IMR-90 (cell line): ENCODE data around the gene TOM1. TPM values are rescaled to one million over a fixed set of nuclear protein-coding genes. Genes with fewer than 3 reads are reported as not detected.

Source experiments
- ATAC-seq: fragments of 200-7000 bp; cut with Tn5 transposase; 2 replicates; pipeline ENCODE4 v1.9.1; 2020; ENCODE audit warnings: low read depth, mild to moderate bottlenecking, moderate library complexity
- BruUV-seq: library from RNA; stranded (reverse); fragments of 400-500 nt; replicated peaks from 2 replicates; lab custom pipeline; 2021; lab: Mats Ljungman, UMichigan
- CTCF ChIA-PET: fragments of 300-600 bp; formaldehyde crosslinking; extraction: SDS; loops from one replicate; lab custom pipeline; 2021; ENCODE audit warnings: antibody characterized with exemption; lab: Yijun Ruan, JAX
- POLR2A ChIA-PET: fragments of 300-600 bp; sonication (Branson Sonifier 250); formaldehyde crosslinking; loops from one replicate; lab custom pipeline; 2022; ENCODE audit warnings: antibody characterized with exemption; ENCODE audit not compliant: unreplicated experiment; lab: Charles Lee
- DNase-seq: peaks from one replicate; pipeline ENCODE4 v3.0.0; 2013
- H2AFZ ChIP-seq: replicated peaks from 2 replicates; pipeline ENCODE3; 2013; ENCODE audit warnings: low read length, mild to moderate bottlenecking; ENCODE audit not compliant: poor library complexity
- H2AK5ac ChIP-seq: 2 replicates; pipeline ENCODE4 v1.6.1; 2013; ENCODE audit warnings: low read depth, low read length, inconsistent platforms
- H2AK9ac ChIP-seq: replicated peaks from 2 replicates; pipeline ENCODE3; 2013; ENCODE audit warnings: mild to moderate bottlenecking, low read depth, low read length, moderate library complexity; ENCODE audit not compliant: poor library complexity
- H2BK120ac ChIP-seq: 2 replicates; pipeline ENCODE4 v1.6.1; 2013; ENCODE audit warnings: low read depth, low read length, inconsistent platforms
- H2BK15ac ChIP-seq: 3 replicates; pipeline ENCODE4 v1.6.1; 2013; ENCODE audit warnings: low read depth, low read length, inconsistent platforms
- H2BK20ac ChIP-seq: 2 replicates; pipeline ENCODE4 v1.6.1; 2013; ENCODE audit warnings: low read depth, mild to moderate bottlenecking, inconsistent platforms, low read length, moderate library complexity
- H2BK5ac ChIP-seq: 2 replicates; pipeline ENCODE4 v1.6.1; 2013; ENCODE audit warnings: mild to moderate bottlenecking, low read depth, low read length, inconsistent platforms; ENCODE audit not compliant: poor library complexity, severe bottlenecking
- H3K14ac ChIP-seq: replicated peaks from 2 replicates; pipeline ENCODE4 v1.6.1; 2013; ENCODE audit warnings: low read depth, low read length, inconsistent platforms
- H3K18ac ChIP-seq: 2 replicates; pipeline ENCODE4 v1.6.1; 2013; ENCODE audit warnings: low read depth, low read length, control low read depth
- H3K23ac ChIP-seq: 2 replicates; pipeline ENCODE4 v1.6.1; 2013; ENCODE audit warnings: low read depth, low read length, inconsistent platforms
- H3K27ac ChIP-seq: 2 replicates; pipeline ENCODE4 v1.5.1; 2013; ENCODE audit warnings: mild to moderate bottlenecking, control low read depth, low read length; ENCODE audit not compliant: insufficient read depth
- H3K27me3 ChIP-seq: 2 replicates; pipeline ENCODE4 v1.6.1; 2013; ENCODE audit warnings: low read length; ENCODE audit not compliant: control insufficient read depth, insufficient read depth
- H3K36me3 ChIP-seq: 2 replicates; pipeline ENCODE4 v1.6.1; 2013; ENCODE audit warnings: low read length, mixed read lengths; ENCODE audit not compliant: control insufficient read depth, insufficient read depth
- H3K4ac ChIP-seq: 2 replicates; pipeline ENCODE4 v1.6.1; 2013; ENCODE audit warnings: low read depth, low read length, inconsistent platforms
- H3K4me1 ChIP-seq: 2 replicates; pipeline ENCODE4 v1.6.1; 2013; ENCODE audit warnings: low read length, mixed read lengths; ENCODE audit not compliant: control insufficient read depth, insufficient read depth
- H3K4me2 ChIP-seq: 2 replicates; pipeline ENCODE4 v1.6.1; 2013; ENCODE audit warnings: low read depth, mild to moderate bottlenecking, control low read depth, low read length, moderate library complexity
- H3K4me3 ChIP-seq: 2 replicates; pipeline ENCODE4 v1.5.1; 2013; ENCODE audit warnings: low read depth, mild to moderate bottlenecking, control low read depth, low read length, moderate library complexity; ENCODE audit not compliant: insufficient read depth
- H3K56ac ChIP-seq: 2 replicates; pipeline ENCODE4 v1.6.1; 2013; ENCODE audit warnings: low read length, inconsistent platforms; ENCODE audit not compliant: insufficient read depth; ENCODE audit errors: extremely low read depth
- H3K79me1 ChIP-seq, 2 experiments: 2 replicates each; pipeline ENCODE4 v1.6.1; 2013; ENCODE audit warnings: low read length in 2 of 2, inconsistent platforms in 1 of 2, low read depth in 1 of 2
- H3K9ac ChIP-seq: 2 replicates; pipeline ENCODE4 v1.6.1; 2013; ENCODE audit warnings: low read depth, low read length, control low read depth
- H3K9me1 ChIP-seq: 2 replicates; pipeline ENCODE4 v1.6.1; 2013; ENCODE audit warnings: low read length, inconsistent platforms; ENCODE audit not compliant: insufficient read depth
- H3K9me3 ChIP-seq: 2 replicates; pipeline ENCODE4 v1.6.1; 2013; ENCODE audit warnings: low read length; ENCODE audit not compliant: control insufficient read depth, insufficient read depth
- H4K20me1 ChIP-seq: 2 replicates; pipeline ENCODE4 v1.6.1; 2013; ENCODE audit warnings: low read length, inconsistent platforms; ENCODE audit not compliant: insufficient read depth
- H4K5ac ChIP-seq: 2 replicates; pipeline ENCODE4 v1.6.1; 2013; ENCODE audit warnings: mild to moderate bottlenecking, low read depth, low read length, control low read depth
- H4K8ac ChIP-seq, 2 experiments: 2 replicates each; pipeline ENCODE4 v1.6.1; 2013; ENCODE audit warnings: low read depth in 2 of 2, low read length in 2 of 2, control low read depth in 1 of 2, inconsistent platforms in 1 of 2
- H4K91ac ChIP-seq: 2 replicates; pipeline ENCODE4 v1.6.1; 2013; ENCODE audit warnings: low read depth, low read length, inconsistent platforms; ENCODE audit not compliant: insufficient read depth
- ELK1 ChIP-seq: fragments of 150-350 bp; IDR thresholded peaks from 2 replicates; pipeline ENCODE4 v1.6.1; 2016; ENCODE audit warnings: low read depth, mild to moderate bottlenecking, low read length, moderate library complexity, borderline replicate concordance
- FOS ChIP-seq: fragments of 150-350 bp; IDR thresholded peaks from 2 replicates; pipeline ENCODE4 v1.6.1; 2016; ENCODE audit warnings: low read depth, low read length
- MAFK ChIP-seq: IDR thresholded peaks from 2 replicates; pipeline ENCODE4 v1.6.1; 2012; ENCODE audit warnings: low read depth, low read length, improper control_type of control experiment
- RAD21 ChIP-seq: IDR thresholded peaks from 2 replicates; pipeline ENCODE4 v1.6.1; 2012; ENCODE audit warnings: low read length, improper control_type of control experiment
- SMC3 ChIP-seq: fragments of 150-350 bp; IDR thresholded peaks from 2 replicates; pipeline ENCODE4 v1.6.1; 2016; ENCODE audit warnings: low read depth, mild to moderate bottlenecking, antibody characterized with exemption, low read length, moderate library complexity
- WGBS, 2 experiments: methylation state at CpG; one replicate each; pipeline versions ENCODE4 v1.1.5 to v1.1.7; 2013; ENCODE audit warnings: missing lambda C conversion rate in 2 of 2; ENCODE audit not compliant: insufficient read length in 1 of 2; ENCODE audit errors: extremely low coverage in 2 of 2; 5-methylcytosine and 5-hydroxymethylcytosine counted together
- dilution Hi-C: fragments of 300-500 bp; cut with HindIII; formaldehyde crosslinking; loops from one replicate; pipeline ENCODE4 v1.14.3; 2018; ENCODE audit warnings: low sequenced_read_pairs; ENCODE audit not compliant: unreplicated experiment
- in situ Hi-C: fragments of 300-500 bp; cut with MboI; formaldehyde crosslinking; loops from 3 replicates; pipeline ENCODE4 v1.14.3; 2019; ENCODE audit warnings: low sequenced_read_pairs, inconsistent platforms, mixed read lengths
- intact Hi-C: fragments of 100-400 bp; cut with micrococcal nuclease; formaldehyde crosslinking; loops from 2 replicates; pipeline ENCODE4 v1.10.0; 2022
- polyA plus RNA-seq, 3 experiments: library from polyadenylated mRNA; depleted of rRNA; stranded (reverse); fragments of >200 nt; gene quantifications; 2 replicates each; pipeline ENCODE4 v1.2.3, GENCODE V29; 2012; ENCODE audit warnings: low replicate concordance in 1 of 3
- total RNA-seq: library from RNA; depleted of rRNA; stranded (reverse); fragments of >200 nt; gene quantifications from 2 replicates; pipeline ENCODE4 v1.2.3, GENCODE V29; 2012
- TF ChIP-seq, protein P1 (sequence below): conservative IDR thresholded peaks from 2 replicates; pipeline ENCODE4 v1.5.1; 2012; ENCODE audit warnings: mild to moderate bottlenecking, low read depth, low read length, improper control_type of control experiment

Gene TOM1
- total and polyA plus RNA-seq, 2 of the 4 experiments (the other 2 are of a cell fraction), result 38.0 to 46.4 TPM

GRCh38 chr22:35386670-35387288 lies 87.1 kb downstream of the TOM1 start:
- in situ Hi-C loops, result no loop called here
- Histone ChIP-seq H4K20me1 (peaks cover 16% of the 10 kb centered on the region; the same call in 1 of the 2 replicates), H3K36me3 (peaks cover 63% of the 10 kb centered on the region), H4K8ac (no peak overlapping the region), H3K4ac (no peak overlapping the region), H3K27ac (no peak overlapping the region), H3K18ac (no peak overlapping the region), H3K14ac (no peak overlapping the region), H3K23ac (no peak overlapping the region), H3K56ac (no peak overlapping the region), H3K4me3 (no peak overlapping the region), H2BK5ac (no peak overlapping the region), H4K5ac (no peak overlapping the region), H2BK15ac (no peak overlapping the region), H3K79me1 (peaks cover 15 to 54% of the 10 kb centered on the region in 2 experiments), H3K4me1 (peaks cover 11% of the 10 kb centered on the region), H3K9me3 (no peaks in the 10 kb centered on the region), H2AFZ (no peak overlapping the region), H2BK120ac (no peak overlapping the region), H3K9ac (no peak overlapping the region), H3K4me2 (no peak overlapping the region), H2AK9ac (no peak overlapping the region), H2AK5ac (no peak overlapping the region), H4K91ac (no peak overlapping the region), H2BK20ac (no peak overlapping the region), H3K9me1 (peaks cover 11% of the 10 kb centered on the region; the same call in 1 of the 2 replicates), H3K27me3 (no peaks in the 10 kb centered on the region)
- dilution Hi-C loops, result no loop called here
- ChIA-PET CTCF (no interaction called here), POLR2A (no interaction called here)
- no TSS peak for BruUV-seq
- intact Hi-C loops, result no loop called here
- no peak for DNase-seq
- 98% methylated on average over 8 of the region's 19 CpGs; no CpG with 5 or more reads in 1 of the 2 experiments for WGBS, 2 experiments
- TF ChIP-seq RAD21 (no peak), FOS (no peak), ELK1 (no peak), SMC3 (no peak), MAFK (no peak)
- TF ChIP-seq, protein P1, sequence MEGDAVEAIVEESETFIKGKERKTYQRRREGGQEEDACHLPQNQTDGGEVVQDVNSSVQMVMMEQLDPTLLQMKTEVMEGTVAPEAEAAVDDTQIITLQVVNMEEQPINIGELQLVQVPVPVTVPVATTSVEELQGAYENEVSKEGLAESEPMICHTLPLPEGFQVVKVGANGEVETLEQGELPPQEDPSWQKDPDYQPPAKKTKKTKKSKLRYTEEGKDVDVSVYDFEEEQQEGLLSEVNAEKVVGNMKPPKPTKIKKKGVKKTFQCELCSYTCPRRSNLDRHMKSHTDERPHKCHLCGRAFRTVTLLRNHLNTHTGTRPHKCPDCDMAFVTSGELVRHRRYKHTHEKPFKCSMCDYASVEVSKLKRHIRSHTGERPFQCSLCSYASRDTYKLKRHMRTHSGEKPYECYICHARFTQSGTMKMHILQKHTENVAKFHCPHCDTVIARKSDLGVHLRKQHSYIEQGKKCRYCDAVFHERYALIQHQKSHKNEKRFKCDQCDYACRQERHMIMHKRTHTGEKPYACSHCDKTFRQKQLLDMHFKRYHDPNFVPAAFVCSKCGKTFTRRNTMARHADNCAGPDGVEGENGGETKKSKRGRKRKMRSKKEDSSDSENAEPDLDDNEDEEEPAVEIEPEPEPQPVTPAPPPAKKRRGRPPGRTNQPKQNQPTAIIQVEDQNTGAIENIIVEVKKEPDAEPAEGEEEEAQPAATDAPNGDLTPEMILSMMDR, result no peak
- no peak for ATAC-seq
